ENCODE data around the gene C2orf68.

DNA sequence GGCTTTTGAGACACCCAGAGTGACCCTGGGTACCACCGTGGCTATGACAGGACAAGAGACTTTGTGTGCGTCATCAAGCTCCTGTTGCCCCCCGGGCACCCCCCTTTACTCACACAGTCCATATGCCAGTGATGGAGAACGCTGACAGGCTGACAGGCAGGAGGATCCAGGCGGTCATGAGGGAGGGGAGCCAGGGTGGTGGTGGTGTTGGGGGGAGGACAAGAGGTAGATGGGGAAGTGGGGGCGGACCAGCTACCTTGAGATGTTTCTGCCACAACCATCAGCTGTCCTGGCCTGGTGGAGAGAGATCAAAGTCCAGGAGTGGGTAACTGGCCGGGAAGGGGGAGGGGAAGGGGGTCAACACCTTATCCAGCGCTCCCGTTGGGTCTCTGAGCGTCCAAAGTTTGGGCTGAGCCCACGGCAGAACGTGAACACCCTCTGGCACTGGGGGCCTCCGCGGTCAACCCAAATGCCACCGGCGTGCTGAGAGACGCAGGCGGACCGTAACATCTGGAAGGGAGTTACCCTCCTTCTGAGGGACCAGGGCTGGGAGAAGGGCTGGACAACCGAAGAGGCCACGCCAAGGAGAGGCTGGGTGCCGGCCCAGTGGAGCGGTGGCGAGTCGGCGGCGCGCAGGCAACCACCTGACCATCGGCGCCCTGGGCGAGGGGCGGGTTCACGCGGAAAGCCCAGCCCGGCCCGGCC is 9.9 kb downstream of the C2orf68 start:
- TF ChIP-seq EZH2phosphoT487 (conservative IDR thresholded peaks at IDR 0.05; ENCODE audit: low read length), result no peak
- TF ChIP-seq, protein P1, sequence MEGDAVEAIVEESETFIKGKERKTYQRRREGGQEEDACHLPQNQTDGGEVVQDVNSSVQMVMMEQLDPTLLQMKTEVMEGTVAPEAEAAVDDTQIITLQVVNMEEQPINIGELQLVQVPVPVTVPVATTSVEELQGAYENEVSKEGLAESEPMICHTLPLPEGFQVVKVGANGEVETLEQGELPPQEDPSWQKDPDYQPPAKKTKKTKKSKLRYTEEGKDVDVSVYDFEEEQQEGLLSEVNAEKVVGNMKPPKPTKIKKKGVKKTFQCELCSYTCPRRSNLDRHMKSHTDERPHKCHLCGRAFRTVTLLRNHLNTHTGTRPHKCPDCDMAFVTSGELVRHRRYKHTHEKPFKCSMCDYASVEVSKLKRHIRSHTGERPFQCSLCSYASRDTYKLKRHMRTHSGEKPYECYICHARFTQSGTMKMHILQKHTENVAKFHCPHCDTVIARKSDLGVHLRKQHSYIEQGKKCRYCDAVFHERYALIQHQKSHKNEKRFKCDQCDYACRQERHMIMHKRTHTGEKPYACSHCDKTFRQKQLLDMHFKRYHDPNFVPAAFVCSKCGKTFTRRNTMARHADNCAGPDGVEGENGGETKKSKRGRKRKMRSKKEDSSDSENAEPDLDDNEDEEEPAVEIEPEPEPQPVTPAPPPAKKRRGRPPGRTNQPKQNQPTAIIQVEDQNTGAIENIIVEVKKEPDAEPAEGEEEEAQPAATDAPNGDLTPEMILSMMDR (IDR thresholded peaks at IDR 0.05; ENCODE audit: insufficient read depth, low read length, poor library complexity, severe bottlenecking), result no peak

Data from SU-DHL-6 (cell line).